H9 (cell line): Measurements from ENCODE around the gene HDAC5. TPM values are rescaled to one million over a fixed set of nuclear protein-coding genes. Genes with fewer than 3 reads are reported as not detected.

ENCODE experiments used
- DNase-seq: peaks from one replicate; pipeline ENCODE4 v3.0.0-alpha.2; 2017
- H2AFZ ChIP-seq: one replicate; pipeline ENCODE4 v1.6.1; 2013; ENCODE audit warnings: mild to moderate bottlenecking, low read length, control low read depth, moderate library complexity
- H2AK5ac ChIP-seq: 2 replicates; pipeline ENCODE4 v1.6.1; 2013; ENCODE audit warnings: low read length, control low read depth, mixed read lengths; ENCODE audit not compliant: insufficient read length
- H2BK120ac ChIP-seq: one replicate; pipeline ENCODE4 v1.6.1; 2013; ENCODE audit warnings: low read depth, mild to moderate bottlenecking, low read length, control low read depth, inconsistent platforms; ENCODE audit not compliant: poor library complexity, severe bottlenecking
- H2BK12ac ChIP-seq: 2 replicates; pipeline ENCODE4 v1.6.1; 2013; ENCODE audit warnings: low read length, control low read depth, mixed read lengths, low read depth; ENCODE audit not compliant: insufficient read length
- H2BK15ac ChIP-seq: 2 replicates; pipeline ENCODE4 v1.6.1; 2013; ENCODE audit warnings: low read depth, low read length, control low read depth
- H2BK20ac ChIP-seq: one replicate; pipeline ENCODE4 v1.6.1; 2013; ENCODE audit warnings: low read depth, mild to moderate bottlenecking, low read length, control low read depth, inconsistent platforms; ENCODE audit not compliant: poor library complexity, severe bottlenecking
- H2BK5ac ChIP-seq: 2 replicates; pipeline ENCODE4 v1.6.1; 2013; ENCODE audit warnings: low read length, control low read depth, mixed read lengths; ENCODE audit not compliant: insufficient read length
- H3K14ac ChIP-seq: 2 replicates; pipeline ENCODE4 v1.6.1; 2013; ENCODE audit warnings: low read length, control low read depth; ENCODE audit not compliant: insufficient read depth
- H3K18ac ChIP-seq: 2 replicates; pipeline ENCODE4 v1.6.1; 2013; ENCODE audit warnings: low read depth, mild to moderate bottlenecking, mixed read lengths, low read length, control low read depth; ENCODE audit not compliant: insufficient read length
- H3K23ac ChIP-seq: 2 replicates; pipeline ENCODE4 v1.6.1; 2013; ENCODE audit warnings: low read length, control low read depth, mixed read lengths, low read depth; ENCODE audit not compliant: insufficient read length
- H3K23me2 ChIP-seq: 2 replicates; pipeline ENCODE4 v1.6.1; 2013; ENCODE audit warnings: low read depth, mild to moderate bottlenecking, mixed read lengths, low read length, control low read depth; ENCODE audit not compliant: insufficient read length, poor library complexity, severe bottlenecking
- H3K27ac ChIP-seq: 2 replicates; pipeline ENCODE4 v1.5.1; 2013; ENCODE audit warnings: low read length, control low read depth, mixed read lengths, low read depth; ENCODE audit not compliant: insufficient read length
- H3K27me3 ChIP-seq: 2 replicates; pipeline ENCODE4 v1.6.1; 2013; ENCODE audit warnings: low read length, control low read depth, inconsistent platforms; ENCODE audit not compliant: insufficient read depth
- H3K4ac ChIP-seq: 2 replicates; pipeline ENCODE4 v1.6.1; 2013; ENCODE audit warnings: low read depth, mild to moderate bottlenecking, control low read depth, inconsistent platforms, low read length, moderate library complexity
- H3K4me1 ChIP-seq: 2 replicates; pipeline ENCODE4 v1.6.1; 2013; ENCODE audit warnings: low read length, control low read depth, inconsistent platforms; ENCODE audit not compliant: insufficient read depth
- H3K4me2 ChIP-seq: 2 replicates; pipeline ENCODE4 v1.6.1; 2013; ENCODE audit warnings: low read length, control low read depth, mixed read lengths; ENCODE audit not compliant: insufficient read length, insufficient read depth
- H3K56ac ChIP-seq: 2 replicates; pipeline ENCODE4 v1.6.1; 2013; ENCODE audit warnings: low read depth, mild to moderate bottlenecking, mixed read lengths, low read length, control low read depth; ENCODE audit not compliant: insufficient read length
- H3K79me1 ChIP-seq: 2 replicates; pipeline ENCODE4 v1.6.1; 2013; ENCODE audit warnings: low read depth, mild to moderate bottlenecking, moderate library complexity, low read length, control low read depth, inconsistent platforms; ENCODE audit not compliant: insufficient read depth, poor library complexity, severe bottlenecking
- H3K79me2 ChIP-seq: 2 replicates; pipeline ENCODE4 v1.6.1; 2013; ENCODE audit warnings: low read length, control low read depth, inconsistent platforms; ENCODE audit not compliant: insufficient read depth
- H3K9ac ChIP-seq: 2 replicates; pipeline ENCODE4 v1.6.1; 2013; ENCODE audit warnings: low read length, control low read depth, mixed read lengths; ENCODE audit not compliant: insufficient read length; ENCODE audit errors: extremely low read depth
- H3K9me3 ChIP-seq: one replicate; pipeline ENCODE4 v1.6.1; 2013; ENCODE audit warnings: low read depth, low read length, inconsistent platforms; ENCODE audit not compliant: control insufficient read depth
- H3T11ph ChIP-seq: one replicate; pipeline ENCODE4 v1.6.1; 2013; ENCODE audit warnings: mild to moderate bottlenecking, low read length, control low read depth, inconsistent platforms
- H4K20me1 ChIP-seq: one replicate; pipeline ENCODE4 v1.6.1; 2013; ENCODE audit not compliant: control insufficient read depth, insufficient read length, insufficient read depth
- H4K5ac ChIP-seq: 2 replicates; pipeline ENCODE4 v1.6.1; 2013; ENCODE audit warnings: low read depth, mild to moderate bottlenecking, mixed read lengths, low read length, control low read depth; ENCODE audit not compliant: insufficient read length
- H4K8ac ChIP-seq: replicated peaks from 2 replicates; pipeline ENCODE4 v1.6.1; 2013; ENCODE audit warnings: low read length, control low read depth, mixed read lengths, low read depth; ENCODE audit not compliant: insufficient read length
- H4K91ac ChIP-seq: 2 replicates; pipeline ENCODE4 v1.6.1; 2013; ENCODE audit warnings: low read depth, mild to moderate bottlenecking, moderate library complexity, mixed read lengths, low read length, control low read depth; ENCODE audit not compliant: insufficient read length
- H3K27ac Mint-ChIP-seq, 3 experiments: 2 replicates in 2 of 3; 3 replicates in 1 of 3; pipeline ENCODE4 v1.8.0; 2020 to 2021; ENCODE audit warnings: mixed read lengths in 3 of 3, mild to moderate bottlenecking in 1 of 3, moderate library complexity in 1 of 3
- H3K27me3 Mint-ChIP-seq: 2 replicates; pipeline ENCODE4 v1.8.0; 2021; ENCODE audit warnings: low read depth, mild to moderate bottlenecking, moderate library complexity, mixed read lengths
- H3K36me3 Mint-ChIP-seq, 3 experiments: 2 replicates in 2 of 3; 3 replicates in 1 of 3; pipeline ENCODE4 v1.8.0; 2020 to 2021; ENCODE audit warnings: low read depth in 3 of 3, mixed read lengths in 3 of 3; ENCODE audit not compliant: insufficient read depth in 1 of 3
- H3K4me1 Mint-ChIP-seq, 2 experiments: 2 replicates each; pipeline ENCODE4 v1.8.0; 2020; ENCODE audit warnings: mixed read lengths in 2 of 2
- H3K4me3 Mint-ChIP-seq, 2 experiments: 2 replicates in 1 of 2; 3 replicates in 1 of 2; pipeline ENCODE4 v1.8.0; 2020 to 2021; ENCODE audit warnings: mild to moderate bottlenecking in 2 of 2, mixed read lengths in 2 of 2, moderate library complexity in 1 of 2
- H3K9me3 Mint-ChIP-seq, 2 experiments: 2 replicates in 1 of 2; 3 replicates in 1 of 2; pipeline ENCODE4 v1.8.0; 2020; ENCODE audit warnings: mild to moderate bottlenecking in 2 of 2, mixed read lengths in 2 of 2, moderate library complexity in 1 of 2
- WGBS: extraction: QIAGEN DNeasy Blood & Tissue Kit; methylation state at CpG from one replicate; pipeline ENCODE4 v1.1.7; 2013; ENCODE audit warnings: missing lambda C conversion rate, low lambda C conversion rate, mixed read lengths; ENCODE audit not compliant: insufficient read length; ENCODE audit errors: extremely low coverage; 5-methylcytosine and 5-hydroxymethylcytosine counted together
- total RNA-seq: library from RNA; stranded (reverse); gene quantifications from 2 replicates; pipeline ENCODE4 v1.2.1, GENCODE V29; 2021
- TF ChIP-seq, protein P1 (sequence below): fragments of 200-600 bp; sonication (generic); conservative IDR thresholded peaks from 3 replicates; pipeline ENCODE4 v1.8.0; 2021; ENCODE audit warnings: antibody characterized with exemption, mild to moderate bottlenecking

HDAC5 gene
- total RNA-seq, 1 experiment from 2014 or later, result 39.5 TPM

- Histone ChIP-seq H2BK20ac (no peak overlapping the region), H3K18ac (no peak overlapping the region), H4K8ac (no peak overlapping the region)
Measured at GRCh38 chr17:44074231-44074910, 49.1 kb downstream of the HDAC5 start.

More at GRCh38 chr17:44074231-44074910, 49.1 kb downstream of the HDAC5 start:
- Histone ChIP-seq H2BK5ac (no peak overlapping the region), H3K27ac (no peak overlapping the region), H3K4me1 (no peaks in the 10 kb centered on the region), H3K4me2 (no peak overlapping the region), H4K20me1 (no peaks in the 10 kb centered on the region), H4K5ac (no peak overlapping the region), H3K23me2 (peaks cover 9% of the 10 kb centered on the region), H4K91ac (no peak overlapping the region), H3K14ac (no peak overlapping the region), H2AFZ (no peak overlapping the region), H2BK120ac (no peak overlapping the region), H3T11ph (no peak overlapping the region), H3K79me1 (no peaks in the 10 kb centered on the region), H3K79me2 (no peaks in the 10 kb centered on the region; the same call in 1 of the 2 replicates), H3K4ac (no peak overlapping the region), H3K9ac (no peak overlapping the region), H2BK12ac (no peak overlapping the region), H3K27me3 (no peaks in the 10 kb centered on the region), H3K9me3 (no peaks in the 10 kb centered on the region), H3K56ac (no peak overlapping the region), H2BK15ac (no peak overlapping the region), H2AK5ac (no peak overlapping the region), H3K23ac (no peak overlapping the region)
- no peak for DNase-seq
- Mint-ChIP-seq H3K4me3 (no peak overlapping the region), H3K27ac (peak overlapping the region in 1 of 3 experiments; percentile 88; a peak in 2 of 7 replicates), H3K9me3 (no peaks in the 10 kb centered on the region; a peak in 1 of 5 replicates), H3K4me1 (peaks cover 15 to 23% of the 10 kb centered on the region in 2 experiments), H3K27me3 (no peaks in the 10 kb centered on the region), H3K36me3 (peaks cover 23 to 61% (median 45%) of the 10 kb centered on the region in 3 experiments; a peak in 6 of 7 replicates)
- whole genome bisulfite sequencing, result no CpG with 5 or more reads among the region's 9 CpGs
- TF ChIP-seq, protein P1, sequence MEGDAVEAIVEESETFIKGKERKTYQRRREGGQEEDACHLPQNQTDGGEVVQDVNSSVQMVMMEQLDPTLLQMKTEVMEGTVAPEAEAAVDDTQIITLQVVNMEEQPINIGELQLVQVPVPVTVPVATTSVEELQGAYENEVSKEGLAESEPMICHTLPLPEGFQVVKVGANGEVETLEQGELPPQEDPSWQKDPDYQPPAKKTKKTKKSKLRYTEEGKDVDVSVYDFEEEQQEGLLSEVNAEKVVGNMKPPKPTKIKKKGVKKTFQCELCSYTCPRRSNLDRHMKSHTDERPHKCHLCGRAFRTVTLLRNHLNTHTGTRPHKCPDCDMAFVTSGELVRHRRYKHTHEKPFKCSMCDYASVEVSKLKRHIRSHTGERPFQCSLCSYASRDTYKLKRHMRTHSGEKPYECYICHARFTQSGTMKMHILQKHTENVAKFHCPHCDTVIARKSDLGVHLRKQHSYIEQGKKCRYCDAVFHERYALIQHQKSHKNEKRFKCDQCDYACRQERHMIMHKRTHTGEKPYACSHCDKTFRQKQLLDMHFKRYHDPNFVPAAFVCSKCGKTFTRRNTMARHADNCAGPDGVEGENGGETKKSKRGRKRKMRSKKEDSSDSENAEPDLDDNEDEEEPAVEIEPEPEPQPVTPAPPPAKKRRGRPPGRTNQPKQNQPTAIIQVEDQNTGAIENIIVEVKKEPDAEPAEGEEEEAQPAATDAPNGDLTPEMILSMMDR, result no peak; the same call in 2 of the 3 replicates
